GM19025 (cell line): ENCODE results near the gene SH3BP2.

Experiments
- ATAC-seq: cut with Tn5 transposase; IDR thresholded peaks from one replicate; pipeline ENCODE4 v1.9.1; 2021; ENCODE audit warnings: mild to moderate bottlenecking, low read depth, moderate library complexity; ENCODE audit not compliant: unreplicated experiment

The SH3BP2 gene

GRCh38 chr4:2868877-2869487, 76.1 kb downstream of the SH3BP2 start:
- no peak for ATAC-seq

GRCh38 chr4:2869659-2870058, 76.8 kb downstream of the SH3BP2 start:
- no peak for ATAC-seq

GRCh38 chr4:2870082-2870481, 77.2 kb downstream of the SH3BP2 start:
- ATAC-seq: no peak

- ATAC-seq: no peak
Observed at GRCh38 chr4:2871466-2871865, 78.6 kb downstream of the SH3BP2 start.

- no peak for ATAC-seq
Observed at GRCh38 chr4:2871911-2872310, 79.0 kb downstream of the SH3BP2 start.

GRCh38 chr4:2873329-2873728, 80.4 kb downstream of the SH3BP2 start:
- no peak for ATAC-seq

GRCh38 chr4:2874861-2875260, 82.0 kb downstream of the SH3BP2 start:
- no peak for ATAC-seq

DNA sequence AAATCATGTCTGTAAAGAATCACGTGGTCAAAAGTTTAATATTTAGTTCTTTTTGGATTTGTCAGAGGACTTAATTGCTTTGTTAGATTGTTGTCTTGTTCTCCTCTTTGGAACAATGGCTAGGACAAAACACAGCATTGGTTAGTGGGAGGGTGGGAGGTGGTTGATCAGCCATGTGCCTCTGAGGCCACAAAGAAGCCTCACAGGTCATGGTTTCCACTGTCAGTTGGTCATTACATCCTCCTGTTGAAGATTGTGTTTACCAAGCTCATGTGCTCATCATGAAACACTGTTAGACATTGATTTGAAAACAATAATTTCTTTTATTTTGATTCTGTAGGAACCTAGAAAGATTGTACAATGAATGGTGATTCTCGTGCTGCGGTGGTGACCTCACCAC, 82.7 kb downstream of the SH3BP2 start:
- no peak for ATAC-seq

GRCh38 chr4:2878346-2878745, 85.5 kb downstream of the SH3BP2 start:
- no peak for ATAC-seq

DNA sequence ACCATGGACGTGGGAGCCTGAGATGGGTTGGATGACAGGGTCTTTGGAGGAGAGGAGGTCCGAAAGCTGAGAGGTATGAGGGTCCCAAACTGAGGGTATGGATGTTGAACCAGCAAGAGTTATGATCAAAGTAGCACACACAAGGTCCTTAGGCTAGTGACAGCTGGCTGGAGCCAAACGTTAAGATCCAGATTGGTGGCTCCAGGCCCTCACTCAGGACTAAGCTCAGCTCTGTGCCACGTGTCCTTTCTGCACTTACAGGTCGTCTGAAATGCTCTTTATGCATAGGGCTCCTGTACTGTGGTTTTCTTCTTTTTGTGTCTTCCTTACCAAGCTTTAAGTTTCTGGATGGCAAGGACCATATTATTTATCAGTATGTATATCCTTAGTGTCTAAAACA, 86.1 kb downstream of the SH3BP2 start:
- ATAC-seq: no peak

DNA sequence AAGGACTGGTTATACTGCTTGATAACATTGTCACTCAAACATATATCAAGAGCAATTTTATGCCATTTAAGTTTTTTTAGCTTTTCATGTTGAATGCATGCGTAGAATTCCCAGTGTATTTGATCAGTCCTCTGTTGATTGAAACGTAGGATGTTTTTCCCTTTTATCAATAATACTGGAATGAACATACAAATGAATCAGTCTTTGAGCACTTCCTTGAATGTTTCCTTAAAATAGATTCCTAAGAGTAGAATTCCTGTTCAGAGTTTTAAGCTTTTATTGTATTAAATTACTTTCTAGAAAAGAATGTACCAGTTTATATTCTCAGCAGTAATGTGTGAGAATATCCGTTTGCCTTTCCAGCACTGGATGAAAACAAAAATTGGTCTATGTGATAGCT, 88.5 kb downstream of the SH3BP2 start:
- no peak for ATAC-seq

- ATAC-seq: no peak
Observed at GRCh38 chr4:2882341-2882740, 89.5 kb downstream of the SH3BP2 start.

- ATAC-seq: no peak
Observed at GRCh38 chr4:2886161-2886560, 93.3 kb downstream of the SH3BP2 start.

DNA sequence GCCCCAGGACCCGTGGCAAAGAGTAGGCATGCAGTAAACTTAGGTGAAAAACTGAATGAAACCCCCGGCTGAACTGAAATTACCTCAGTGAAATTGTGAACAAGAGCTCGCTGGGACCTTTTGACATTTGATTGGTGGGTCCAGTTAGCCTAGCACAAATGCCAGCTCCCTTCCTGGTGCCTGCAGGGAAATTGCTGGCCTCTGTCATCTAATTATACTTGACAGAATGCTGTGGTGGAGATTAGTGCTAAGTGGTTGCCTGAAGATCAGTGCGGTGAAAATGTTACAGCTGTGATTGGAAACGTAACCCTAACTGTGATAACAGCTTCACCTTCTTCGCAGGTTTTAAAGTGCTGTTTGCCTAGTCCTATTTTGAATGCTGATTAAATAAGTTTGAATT, 93.7 kb downstream of the SH3BP2 start:
- ATAC-seq: no peak

DNA sequence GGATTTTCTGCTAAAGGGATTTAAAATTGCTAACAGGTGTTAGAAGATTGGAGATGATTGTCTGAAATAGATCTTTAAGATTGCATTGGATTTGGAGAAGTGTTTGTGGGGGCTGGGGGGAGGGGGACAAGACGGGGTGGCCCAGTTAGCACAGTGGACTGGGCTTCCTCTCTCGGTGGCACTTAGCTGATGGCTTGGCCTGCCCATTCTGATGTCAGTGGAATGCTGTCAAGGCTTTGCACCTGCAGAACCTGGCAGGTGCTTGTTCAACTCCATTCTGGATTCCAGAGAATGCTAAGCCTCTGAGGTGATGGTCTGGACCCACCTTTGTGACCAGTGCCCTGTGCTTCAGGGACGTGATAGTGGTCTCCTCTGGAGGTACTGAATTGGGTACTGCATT, 94.5 kb downstream of the SH3BP2 start:
- no peak for ATAC-seq

DNA sequence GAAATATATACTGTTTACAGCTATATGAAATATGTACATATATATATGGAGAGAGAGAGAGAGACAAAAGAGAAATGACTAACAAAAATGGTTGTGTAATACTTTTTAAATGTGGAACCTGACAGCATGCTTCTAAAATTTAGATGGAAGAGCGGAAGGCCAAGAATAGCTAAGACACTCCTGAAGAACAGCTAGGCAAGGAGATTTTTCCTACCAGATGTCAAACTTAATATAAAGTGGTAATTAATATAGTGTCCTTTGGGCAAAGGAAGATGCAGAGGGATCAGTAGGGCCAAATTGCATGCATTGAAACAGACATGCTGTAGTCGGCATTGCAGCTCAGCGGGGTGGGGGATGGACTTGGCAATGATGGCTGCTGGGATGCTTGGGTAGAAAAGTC, 96.0 kb downstream of the SH3BP2 start:
- no peak for ATAC-seq
